GM23248 (cell line): ENCODE data around the gene WIZ.

Experiments used
- EZH2 ChIP-seq: fragments of 200-600 bp; sonication (generic); IDR thresholded peaks from 2 replicates; pipeline ENCODE4 v1.6.1; 2018; ENCODE audit warnings: antibody characterized with exemption, mild to moderate bottlenecking; ENCODE audit not compliant: insufficient read depth, poor library complexity, severe bottlenecking
- EZH2phosphoT487 ChIP-seq: fragments of 200-600 bp; sonication (generic); IDR thresholded peaks from 2 replicates; pipeline ENCODE4 v1.6.1; 2018; ENCODE audit warnings: antibody characterized with exemption, moderate library complexity, mild to moderate bottlenecking, low read depth; ENCODE audit not compliant: insufficient read depth

DNA sequence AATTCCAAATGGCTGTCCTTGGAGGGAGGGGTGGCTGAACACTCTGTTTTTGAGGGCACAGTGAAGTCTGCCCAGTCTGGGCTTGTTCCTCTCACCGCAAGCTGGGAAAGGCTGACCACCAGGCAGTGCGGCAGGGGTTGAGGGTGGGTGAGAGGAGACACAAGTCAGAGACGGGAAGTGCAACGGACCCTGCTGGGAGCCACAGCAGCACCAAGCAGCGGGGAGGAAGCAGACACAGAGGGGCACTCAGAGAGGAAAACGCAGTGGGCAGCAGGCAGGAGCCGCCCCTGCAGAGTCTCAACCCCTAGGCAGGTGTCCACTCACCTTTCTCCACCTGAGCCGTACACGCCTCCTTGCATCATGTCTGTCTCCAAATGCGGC, 46.6 kb downstream of the WIZ start:
- TF ChIP-seq EZH2phosphoT487 (no peak), EZH2 (no peak)
